LNCAP (cell line): Measurements from ENCODE around the gene NEDD4L.

ENCODE experiments used
- TF ChIP-seq, protein P1 (sequence below): fragments of 450-650 bp; IDR thresholded peaks from 2 replicates; pipeline ENCODE4 v1.5.1; 2017; ENCODE audit warnings: mild to moderate bottlenecking

NEDD4L gene

DNA sequence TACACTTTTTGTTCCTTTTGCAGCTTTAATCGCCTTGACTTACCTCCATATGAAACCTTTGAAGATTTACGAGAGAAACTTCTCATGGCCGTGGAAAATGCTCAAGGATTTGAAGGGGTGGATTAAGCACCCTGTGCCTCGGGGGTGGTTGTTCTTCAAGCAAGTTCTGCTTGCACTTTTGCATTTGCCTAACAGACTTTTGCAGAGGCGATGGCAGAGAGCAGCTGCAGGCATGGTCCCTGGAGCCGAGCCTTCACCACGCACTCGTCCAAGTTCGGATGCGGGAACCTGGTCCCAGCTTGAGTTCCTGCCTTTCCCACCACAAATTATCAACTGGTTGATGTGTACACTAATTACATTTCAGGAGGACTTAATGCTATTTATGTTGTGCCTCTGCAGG, 352.1 kb downstream of the NEDD4L start:
- TF ChIP-seq, protein P1, sequence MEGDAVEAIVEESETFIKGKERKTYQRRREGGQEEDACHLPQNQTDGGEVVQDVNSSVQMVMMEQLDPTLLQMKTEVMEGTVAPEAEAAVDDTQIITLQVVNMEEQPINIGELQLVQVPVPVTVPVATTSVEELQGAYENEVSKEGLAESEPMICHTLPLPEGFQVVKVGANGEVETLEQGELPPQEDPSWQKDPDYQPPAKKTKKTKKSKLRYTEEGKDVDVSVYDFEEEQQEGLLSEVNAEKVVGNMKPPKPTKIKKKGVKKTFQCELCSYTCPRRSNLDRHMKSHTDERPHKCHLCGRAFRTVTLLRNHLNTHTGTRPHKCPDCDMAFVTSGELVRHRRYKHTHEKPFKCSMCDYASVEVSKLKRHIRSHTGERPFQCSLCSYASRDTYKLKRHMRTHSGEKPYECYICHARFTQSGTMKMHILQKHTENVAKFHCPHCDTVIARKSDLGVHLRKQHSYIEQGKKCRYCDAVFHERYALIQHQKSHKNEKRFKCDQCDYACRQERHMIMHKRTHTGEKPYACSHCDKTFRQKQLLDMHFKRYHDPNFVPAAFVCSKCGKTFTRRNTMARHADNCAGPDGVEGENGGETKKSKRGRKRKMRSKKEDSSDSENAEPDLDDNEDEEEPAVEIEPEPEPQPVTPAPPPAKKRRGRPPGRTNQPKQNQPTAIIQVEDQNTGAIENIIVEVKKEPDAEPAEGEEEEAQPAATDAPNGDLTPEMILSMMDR: no peak

GRCh38 chr18:58396966-58397365, 352.9 kb downstream of the NEDD4L start:
- TF ChIP-seq, protein P1: no peak

GRCh38 chr18:58397385-58398132, 353.5 kb downstream of the NEDD4L start:
- TF ChIP-seq, protein P1: no peak

DNA sequence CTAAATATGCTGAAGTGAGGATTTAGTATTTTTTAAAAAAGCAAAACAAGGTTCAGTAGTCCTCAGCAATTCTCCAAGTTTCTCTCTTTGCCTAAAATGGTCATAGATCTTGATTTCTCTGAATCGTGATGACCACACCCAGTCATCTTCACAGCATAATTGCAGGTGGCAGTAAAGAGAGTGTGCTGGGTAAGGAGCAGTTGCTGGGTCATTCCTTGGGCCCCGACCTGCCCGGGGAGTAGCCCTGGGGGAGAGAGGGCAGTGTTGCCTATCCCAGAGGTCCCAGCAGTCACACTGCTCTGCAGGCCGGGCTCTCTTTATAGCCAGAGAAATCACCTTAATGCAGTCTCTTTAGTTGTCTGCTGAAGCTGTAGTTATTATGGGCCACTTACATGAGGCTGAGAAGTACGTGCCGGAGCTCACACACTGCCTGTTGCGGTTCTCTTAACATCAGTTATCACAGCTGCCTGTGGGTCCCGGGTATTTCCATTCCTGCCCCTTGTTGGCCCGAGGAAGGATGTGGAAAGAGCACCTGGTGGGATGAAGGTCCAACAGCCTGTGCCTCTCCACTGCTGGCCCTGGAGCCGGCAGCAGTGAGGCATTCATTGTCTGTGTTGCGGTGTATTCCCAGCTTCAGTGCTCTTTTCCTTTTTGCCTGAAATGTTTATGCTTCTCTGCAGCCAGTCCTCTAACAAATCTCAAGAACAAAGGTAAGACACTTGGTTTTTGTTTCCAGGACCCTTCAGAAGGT, 354.8 kb downstream of the NEDD4L start:
- TF ChIP-seq, protein P1: no peak

DNA sequence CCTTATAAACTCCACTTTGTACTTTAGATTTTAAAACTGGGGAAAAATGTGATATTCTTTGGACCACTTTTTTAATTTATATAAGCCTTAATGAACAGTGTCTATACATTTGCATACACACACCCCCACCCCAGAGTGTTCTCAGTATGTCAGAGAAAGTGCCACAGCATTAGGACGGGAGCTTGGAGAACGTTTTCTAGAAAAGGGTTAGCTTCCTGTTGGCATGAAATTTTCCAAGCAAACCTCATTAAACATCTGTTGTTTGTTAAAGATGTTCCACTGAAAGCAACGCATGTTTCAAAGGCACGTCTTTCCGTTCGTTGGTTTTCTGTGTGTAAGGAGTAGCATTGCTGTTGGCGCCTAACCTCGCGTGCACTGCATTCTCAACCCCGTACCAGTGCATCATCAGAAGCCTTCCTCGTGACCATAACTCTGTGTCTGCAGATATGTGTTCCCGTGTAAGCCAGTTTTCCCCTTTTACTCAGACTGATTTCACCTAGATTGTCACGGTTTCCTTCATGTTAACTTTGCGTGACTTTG, 356.4 kb downstream of the NEDD4L start:
- TF ChIP-seq, protein P1: no peak; the same call in 1 of the 2 replicates

GRCh38 chr18:58401191-58401590, 357.2 kb downstream of the NEDD4L start:
- TF ChIP-seq, protein P1: no peak

- TF ChIP-seq, protein P1: no peak
Observed at GRCh38 chr18:58402247-58402646, 358.2 kb downstream of the NEDD4L start.
